ENCODE data around the gene CHAC1.
A peak's percentile ranks its signal among the peaks of the same experiment; 100 is the strongest.

Gene CHAC1
- 1.1 to 58.8 (median 18.3) reads per million in 4 experiments for total RNA-seq

- DNase-seq = peak; percentile 94
These were observed at the start of gene CHAC1 for GRCh38 chr15:40952901-40953712. CHAC1 (plus strand) TSS chr15:40953471; CDS start chr15:40953584, 113 bp downstream.

GRCh38 chr15:40904552-40905201 lies 48.6 kb upstream of the CHAC1 start:
- no peak for DNase-seq

GRCh38 chr15:40906091-40906990 lies 46.9 kb upstream of the CHAC1 start:
- peak; percentile 68 for DNase-seq

GRCh38 chr15:40906991-40907802 lies 46.1 kb upstream of the CHAC1 start:
- peak; percentile 50 for DNase-seq

- no peak for DNase-seq
These were observed 45.2 kb upstream of the CHAC1 start for GRCh38 chr15:40908095-40908494.

GRCh38 chr15:40909662-40910630 lies 43.3 kb upstream of the CHAC1 start:
- DNase-seq = no peak

GRCh38 chr15:40911141-40911540 lies 42.1 kb upstream of the CHAC1 start:
- no peak for DNase-seq

- no peak for DNase-seq
These were observed 41.6 kb upstream of the CHAC1 start for GRCh38 chr15:40911693-40912092.

- DNase-seq = no peak
These were observed 40.8 kb upstream of the CHAC1 start for GRCh38 chr15:40912478-40912877.

- DNase-seq = no peak
These were observed 39.3 kb upstream of the CHAC1 start for GRCh38 chr15:40914013-40914412.

- DNase-seq = no peak
These were observed 38.8 kb upstream of the CHAC1 start for GRCh38 chr15:40914486-40914885.

- DNase-seq = no peak
These were observed 38.1 kb upstream of the CHAC1 start for GRCh38 chr15:40915116-40915661.

GRCh38 chr15:40915679-40916078 lies 37.6 kb upstream of the CHAC1 start:
- DNase-seq = no peak

GRCh38 chr15:40917585-40917984 lies 35.7 kb upstream of the CHAC1 start:
- no peak for DNase-seq

GRCh38 chr15:40918146-40918798 lies 35.0 kb upstream of the CHAC1 start:
- DNase-seq = no peak

- DNase-seq = no peak
These were observed 34.4 kb upstream of the CHAC1 start for GRCh38 chr15:40918799-40919392.

- DNase-seq = no peak
These were observed 31.2 kb upstream of the CHAC1 start for GRCh38 chr15:40921949-40922607.

GRCh38 chr15:40922608-40923005 lies 30.7 kb upstream of the CHAC1 start:
- DNase-seq = no peak

GRCh38 chr15:40923551-40923950 lies 29.7 kb upstream of the CHAC1 start:
- no peak for DNase-seq
